Esophagus mucosa (tissue), 1 donor: ENCODE results near the gene TPSB2. TPM values are rescaled to one million over a fixed set of nuclear protein-coding genes. Genes with fewer than 3 reads are reported as not detected.
"Not testable (repeated sequence)": the region's sequence is repeated elsewhere in the genome, so short reads cannot be mapped to it uniquely, and the experiment has no call there.

Experiments
- ATAC-seq: fragments of 200-7000 bp; cut with Tn5 transposase; one replicate; pipeline ENCODE4 v1.9.1; 2020
- total RNA-seq: library from RNA; stranded (reverse); gene quantifications from one replicate; pipeline ENCODE4 v1.2.4, GENCODE V29; 2023
- donor health status: DM: yes; HTN: yes; CAD: no.

Gene TPSB2
- total RNA-seq, 1 donor from 2014 or later = 4.5 TPM

- ATAC-seq = no peak
These were observed 31.3 kb upstream of the TPSB2 start for GRCh38 chr16:1261131-1261892.

- no peak for ATAC-seq
These were observed 30.2 kb upstream of the TPSB2 start for GRCh38 chr16:1260101-1260680.

- no peak for ATAC-seq
These were observed 29.7 kb upstream of the TPSB2 start for GRCh38 chr16:1259760-1260068.

- ATAC-seq = no peak
These were observed 29.1 kb upstream of the TPSB2 start for GRCh38 chr16:1258906-1259759.

GRCh38 chr16:1258225-1258600 lies 28.2 kb upstream of the TPSB2 start:
- ATAC-seq = peak; percentile 66

- ATAC-seq = no peak
These were observed 27.7 kb upstream of the TPSB2 start for GRCh38 chr16:1257561-1258224.

GRCh38 chr16:1256874-1257322 lies 26.9 kb upstream of the TPSB2 start:
- ATAC-seq = no peak

GRCh38 chr16:1256296-1256873 lies 26.4 kb upstream of the TPSB2 start:
- not testable (repeated sequence) for ATAC-seq

GRCh38 chr16:1255276-1256122 lies 25.5 kb upstream of the TPSB2 start, which contains the start of gene TPSD1:
Gene TPSD1 (plus strand): TSS chr16:1256069. CDS start chr16:1256281, 212 bp downstream.
- ATAC-seq = not testable (repeated sequence)

- not testable (repeated sequence) for ATAC-seq
These were observed 24.8 kb upstream of the TPSB2 start for GRCh38 chr16:1254821-1255220.

- not testable (repeated sequence) for ATAC-seq
These were observed 23.8 kb upstream of the TPSB2 start for GRCh38 chr16:1253701-1254364.

GRCh38 chr16:1249031-1249755 lies 19.2 kb upstream of the TPSB2 start:
- peak; percentile 79 for ATAC-seq

- not testable (repeated sequence) for ATAC-seq
These were observed 18.0 kb upstream of the TPSB2 start for GRCh38 chr16:1247903-1248537.

- ATAC-seq = no peak
These were observed 15.6 kb upstream of the TPSB2 start for GRCh38 chr16:1245452-1246020.

- no peak for ATAC-seq
These were observed 14.9 kb upstream of the TPSB2 start for GRCh38 chr16:1244881-1245280.

- ATAC-seq = not testable (repeated sequence)
These were observed 14.2 kb upstream of the TPSB2 start for GRCh38 chr16:1243907-1244850.

- not testable (repeated sequence) for ATAC-seq
These were observed 13.4 kb upstream of the TPSB2 start for GRCh38 chr16:1243363-1243762.

GRCh38 chr16:1241081-1241480 lies 11.1 kb upstream of the TPSB2 start:
- peak; percentile 13 for ATAC-seq
